Measurements from ENCODE around the gene AACS.

AACS gene

GRCh38 chr12:125172231-125172850 lies 107.1 kb downstream of the AACS start:
- H3K4me1 ChIP-seq (ENCODE audit: control insufficient read depth, insufficient read depth, low read length) = no peaks in the 10 kb centered on the region
- H3K4me3 ChIP-seq (ENCODE audit: low read length) = no peak overlapping the region
- no peak overlapping the region for H3K9ac ChIP-seq (ENCODE audit: low read length)
- H3K36me3 ChIP-seq (ENCODE audit: control insufficient read depth, insufficient read depth, low read length) = no peaks in the 10 kb centered on the region
- H3K27me3 ChIP-seq (ENCODE audit: control insufficient read depth, insufficient read depth, low read length) = no peaks in the 10 kb centered on the region
- H3K9me3 ChIP-seq (ENCODE audit: control insufficient read depth, low read length) = no peaks in the 10 kb centered on the region

- no peaks in the 10 kb centered on the region for H3K36me3 ChIP-seq (ENCODE audit: control insufficient read depth, insufficient read depth, low read length)
- H3K4me1 ChIP-seq (ENCODE audit: control insufficient read depth, insufficient read depth, low read length) = no peaks in the 10 kb centered on the region
- H3K27me3 ChIP-seq (ENCODE audit: control insufficient read depth, insufficient read depth, low read length) = no peaks in the 10 kb centered on the region
- H3K9me3 ChIP-seq (ENCODE audit: control insufficient read depth, low read length) = no peaks in the 10 kb centered on the region
- no peak overlapping the region for H3K9ac ChIP-seq (ENCODE audit: low read length)
- no peak overlapping the region for H3K4me3 ChIP-seq (ENCODE audit: low read length)
Observed at GRCh38 chr12:125175576-125175975, 110.3 kb downstream of the AACS start.

GRCh38 chr12:125178222-125178621 lies 113.0 kb downstream of the AACS start:
- H3K27me3 ChIP-seq (ENCODE audit: control insufficient read depth, insufficient read depth, low read length) = peaks cover under 1% of the 10 kb centered on the region
- H3K36me3 ChIP-seq (ENCODE audit: control insufficient read depth, insufficient read depth, low read length) = no peaks in the 10 kb centered on the region
- H3K4me3 ChIP-seq (ENCODE audit: low read length) = no peak overlapping the region
- no peak overlapping the region for H3K9ac ChIP-seq (ENCODE audit: low read length)
- peaks cover under 1% of the 10 kb centered on the region for H3K4me1 ChIP-seq (ENCODE audit: control insufficient read depth, insufficient read depth, low read length)
- no peaks in the 10 kb centered on the region for H3K9me3 ChIP-seq (ENCODE audit: control insufficient read depth, low read length)

- Histone ChIP-seq H3K4me3 (ENCODE audit: low read length) (no peak overlapping the region), H3K4me1 (ENCODE audit: control insufficient read depth, insufficient read depth, low read length) (peaks cover 5% of the 10 kb centered on the region), H3K27me3 (ENCODE audit: control insufficient read depth, insufficient read depth, low read length) (peaks cover 20% of the 10 kb centered on the region), H3K36me3 (ENCODE audit: control insufficient read depth, insufficient read depth, low read length) (no peaks in the 10 kb centered on the region), H3K9me3 (ENCODE audit: control insufficient read depth, low read length) (no peaks in the 10 kb centered on the region), H3K9ac (ENCODE audit: low read length) (no peak overlapping the region)
Observed at GRCh38 chr12:125180144-125180543, 114.9 kb downstream of the AACS start.

- no peak overlapping the region for H3K4me3 ChIP-seq (ENCODE audit: low read length)
- no peaks in the 10 kb centered on the region for H3K9me3 ChIP-seq (ENCODE audit: control insufficient read depth, low read length)
- H3K4me1 ChIP-seq (ENCODE audit: control insufficient read depth, insufficient read depth, low read length) = peaks cover 9% of the 10 kb centered on the region
- H3K36me3 ChIP-seq (ENCODE audit: control insufficient read depth, insufficient read depth, low read length) = no peaks in the 10 kb centered on the region
- H3K9ac ChIP-seq (ENCODE audit: low read length) = no peak overlapping the region
- H3K27me3 ChIP-seq (ENCODE audit: control insufficient read depth, insufficient read depth, low read length) = peaks cover 28% of the 10 kb centered on the region
Observed at GRCh38 chr12:125181107-125181506, 115.9 kb downstream of the AACS start.

- no peaks in the 10 kb centered on the region for H3K9me3 ChIP-seq (ENCODE audit: control insufficient read depth, low read length)
- H3K27me3 ChIP-seq (ENCODE audit: control insufficient read depth, insufficient read depth, low read length) = peaks cover 45% of the 10 kb centered on the region
- H3K9ac ChIP-seq (ENCODE audit: low read length) = no peak overlapping the region
- H3K4me3 ChIP-seq (ENCODE audit: low read length) = no peak overlapping the region
- H3K4me1 ChIP-seq (ENCODE audit: control insufficient read depth, insufficient read depth, low read length) = peaks cover 9% of the 10 kb centered on the region
- no peaks in the 10 kb centered on the region for H3K36me3 ChIP-seq (ENCODE audit: control insufficient read depth, insufficient read depth, low read length)
Observed at GRCh38 chr12:125183187-125184067, 118.2 kb downstream of the AACS start.

- H3K27me3 ChIP-seq (ENCODE audit: control insufficient read depth, insufficient read depth, low read length) = peaks cover 55% of the 10 kb centered on the region
Observed at GRCh38 chr12:125184213-125184967, 119.2 kb downstream of the AACS start.

GRCh38 chr12:125185311-125185739 lies 120.1 kb downstream of the AACS start:
- no peak overlapping the region for H3K4me3 ChIP-seq (ENCODE audit: low read length)
- no peak overlapping the region for H3K9ac ChIP-seq (ENCODE audit: low read length)

More at GRCh38 chr12:125184213-125184967, 119.2 kb downstream of the AACS start:
- no peak overlapping the region for H3K4me3 ChIP-seq (ENCODE audit: low read length)
- no peaks in the 10 kb centered on the region for H3K36me3 ChIP-seq (ENCODE audit: control insufficient read depth, insufficient read depth, low read length)
- peaks cover 9% of the 10 kb centered on the region for H3K4me1 ChIP-seq (ENCODE audit: control insufficient read depth, insufficient read depth, low read length)
- no peaks in the 10 kb centered on the region for H3K9me3 ChIP-seq (ENCODE audit: control insufficient read depth, low read length)
- no peak overlapping the region for H3K9ac ChIP-seq (ENCODE audit: low read length)

GRCh38 chr12:125185740-125186470 lies 120.7 kb downstream of the AACS start, which contains the start of gene TMEM132B:
TMEM132B (plus strand) TSS chr12:125186386.
- Histone ChIP-seq H3K36me3 (ENCODE audit: control insufficient read depth, insufficient read depth, low read length) (no peaks in the 10 kb centered on the region), H3K27me3 (ENCODE audit: control insufficient read depth, insufficient read depth, low read length) (peaks cover 65% of the 10 kb centered on the region), H3K9me3 (ENCODE audit: control insufficient read depth, low read length) (no peaks in the 10 kb centered on the region), H3K4me1 (ENCODE audit: control insufficient read depth, insufficient read depth, low read length) (peaks cover 9% of the 10 kb centered on the region), H3K9ac (ENCODE audit: low read length) (no peak within 1 kb of the TSS), H3K4me3 (ENCODE audit: low read length) (no peak within 1 kb of the TSS)

More at GRCh38 chr12:125185311-125185739, 120.1 kb downstream of the AACS start:
- peaks cover 9% of the 10 kb centered on the region for H3K4me1 ChIP-seq (ENCODE audit: control insufficient read depth, insufficient read depth, low read length)
- no peaks in the 10 kb centered on the region for H3K36me3 ChIP-seq (ENCODE audit: control insufficient read depth, insufficient read depth, low read length)
- peaks cover 64% of the 10 kb centered on the region for H3K27me3 ChIP-seq (ENCODE audit: control insufficient read depth, insufficient read depth, low read length)
- H3K9me3 ChIP-seq (ENCODE audit: control insufficient read depth, low read length) = no peaks in the 10 kb centered on the region

- Histone ChIP-seq H3K4me1 (ENCODE audit: control insufficient read depth, insufficient read depth, low read length) (peaks cover 9% of the 10 kb centered on the region), H3K4me3 (ENCODE audit: low read length) (no peak overlapping the region), H3K9ac (ENCODE audit: low read length) (no peak overlapping the region), H3K9me3 (ENCODE audit: control insufficient read depth, low read length) (no peaks in the 10 kb centered on the region), H3K27me3 (ENCODE audit: control insufficient read depth, insufficient read depth, low read length) (peaks cover 65% of the 10 kb centered on the region), H3K36me3 (ENCODE audit: control insufficient read depth, insufficient read depth, low read length) (no peaks in the 10 kb centered on the region)
Observed at GRCh38 chr12:125186471-125187147, 121.4 kb downstream of the AACS start.

GRCh38 chr12:125187148-125187745 lies 122.0 kb downstream of the AACS start:
- Histone ChIP-seq H3K36me3 (ENCODE audit: control insufficient read depth, insufficient read depth, low read length) (no peaks in the 10 kb centered on the region), H3K4me1 (ENCODE audit: control insufficient read depth, insufficient read depth, low read length) (peaks cover 9% of the 10 kb centered on the region), H3K4me3 (ENCODE audit: low read length) (no peak overlapping the region), H3K27me3 (ENCODE audit: control insufficient read depth, insufficient read depth, low read length) (peaks cover 69% of the 10 kb centered on the region), H3K9ac (ENCODE audit: low read length) (no peak overlapping the region), H3K9me3 (ENCODE audit: control insufficient read depth, low read length) (no peaks in the 10 kb centered on the region)
